ENCODE measurements around the gene C12orf43. TPM values are rescaled to one million over a fixed set of nuclear protein-coding genes. Genes with fewer than 3 reads are reported as not detected.
"Not testable (repeated sequence)": the region's sequence is repeated elsewhere in the genome, so short reads cannot be mapped to it uniquely, and the experiment has no call there.

Gene C12orf43
- polyA plus RNA-seq (ENCODE audit: insufficient read depth in 1 of 5, insufficient read length in 5 of 5, low replicate concordance in 1 of 5): 10 to 100 TPM; 16.7 to 20.8 (median 17.4) TPM
- long read RNA-seq, donor 1, full-length matches to known transcripts: 4 of 4 reads
- long read RNA-seq, donor 1, partial matches to known transcripts: 0 of 4 reads
- long read RNA-seq, donor 1, other reads (novel, unspliced or antisense): 0 of 4 reads
- long read RNA-seq, donor 2: 0 reads
- long read RNA-seq, donor 3, full-length matches to known transcripts: 5 of 5 reads
- long read RNA-seq, donor 3, partial matches to known transcripts: 0 of 5 reads
- long read RNA-seq, donor 3, other reads (novel, unspliced or antisense): 0 of 5 reads
- long read RNA-seq, donor 4, full-length matches to known transcripts: 2 of 2 reads
- long read RNA-seq, donor 4, partial matches to known transcripts: 0 of 2 reads
- long read RNA-seq, donor 4, other reads (novel, unspliced or antisense): 0 of 2 reads
- long read RNA-seq, donor 5, full-length matches to known transcripts: 4 of 11 reads
- long read RNA-seq, donor 5, partial matches to known transcripts: 7 of 11 reads
- long read RNA-seq, donor 5, other reads (novel, unspliced or antisense): 0 of 11 reads
- long read RNA-seq, donor 6, full-length matches to known transcripts: 8 of 8 reads
- long read RNA-seq, donor 6, partial matches to known transcripts: 0 of 8 reads
- long read RNA-seq, donor 6, other reads (novel, unspliced or antisense): 0 of 8 reads
- long read RNA-seq, donor 7, full-length matches to known transcripts: 2 of 9 reads
- long read RNA-seq, donor 7, partial matches to known transcripts: 0 of 9 reads
- long read RNA-seq, donor 7, other reads (novel, unspliced or antisense): 7 of 9 reads
- long read RNA-seq, donor 8, full-length matches to known transcripts: 2 of 2 reads
- long read RNA-seq, donor 8, partial matches to known transcripts: 0 of 2 reads
- long read RNA-seq, donor 8, other reads (novel, unspliced or antisense): 0 of 2 reads

- DNase-seq: peak; percentile 80 to 85
Observed at GRCh38 chr12:121015825-121016766, at the start of gene C12orf43. Gene C12orf43 (minus strand): TSS chr12:121016487. CDS start chr12:121016474, 13 bp downstream.

- no peak for DNase-seq
Observed at GRCh38 chr12:121065345-121065744, 49.1 kb upstream of the C12orf43 start.

GRCh38 chr12:121064586-121064985 lies 48.3 kb upstream of the C12orf43 start:
- not testable (repeated sequence) for DNase-seq

- DNase-seq: no peak
Observed at GRCh38 chr12:121064116-121064515, 47.8 kb upstream of the C12orf43 start.

- DNase-seq: no peak
Observed at GRCh38 chr12:121062391-121063045, 46.2 kb upstream of the C12orf43 start.

GRCh38 chr12:121061831-121062230 lies 45.5 kb upstream of the C12orf43 start:
- DNase-seq: no peak

GRCh38 chr12:121060149-121061001 lies 44.1 kb upstream of the C12orf43 start:
- DNase-seq: peak; percentile 19 to 49

GRCh38 chr12:121059031-121059898 lies 43.0 kb upstream of the C12orf43 start:
- DNase-seq: no peak

GRCh38 chr12:121057794-121058193 lies 41.5 kb upstream of the C12orf43 start:
- no peak for DNase-seq

GRCh38 chr12:121053706-121054105 lies 37.4 kb upstream of the C12orf43 start:
- no peak for DNase-seq

GRCh38 chr12:121050725-121051124 lies 34.4 kb upstream of the C12orf43 start:
- DNase-seq: no peak

GRCh38 chr12:121048442-121048841 lies 32.2 kb upstream of the C12orf43 start:
- DNase-seq: no peak

GRCh38 chr12:121047400-121047799 lies 31.1 kb upstream of the C12orf43 start:
- not testable (repeated sequence) for DNase-seq

GRCh38 chr12:121043067-121043466 lies 26.8 kb upstream of the C12orf43 start:
- DNase-seq: no peak

- DNase-seq: no peak
Observed at GRCh38 chr12:121038861-121039668, 22.8 kb upstream of the C12orf43 start, which contains the start of gene OASL. Gene OASL (minus strand): TSS chr12:121039246. CDS start chr12:121038971, 275 bp downstream.

GRCh38 chr12:121036810-121037326 lies 20.6 kb upstream of the C12orf43 start:
- no peak for DNase-seq

GRCh38 chr12:121034616-121035305 lies 18.5 kb upstream of the C12orf43 start:
- no peak for DNase-seq

Measured in right lung (tissue), 10 donors.